ENCODE results near the gene GGT5.
"Not testable (repeated sequence)": the region's sequence is repeated elsewhere in the genome, so short reads cannot be mapped to it uniquely, and the experiment has no call there.

DNA sequence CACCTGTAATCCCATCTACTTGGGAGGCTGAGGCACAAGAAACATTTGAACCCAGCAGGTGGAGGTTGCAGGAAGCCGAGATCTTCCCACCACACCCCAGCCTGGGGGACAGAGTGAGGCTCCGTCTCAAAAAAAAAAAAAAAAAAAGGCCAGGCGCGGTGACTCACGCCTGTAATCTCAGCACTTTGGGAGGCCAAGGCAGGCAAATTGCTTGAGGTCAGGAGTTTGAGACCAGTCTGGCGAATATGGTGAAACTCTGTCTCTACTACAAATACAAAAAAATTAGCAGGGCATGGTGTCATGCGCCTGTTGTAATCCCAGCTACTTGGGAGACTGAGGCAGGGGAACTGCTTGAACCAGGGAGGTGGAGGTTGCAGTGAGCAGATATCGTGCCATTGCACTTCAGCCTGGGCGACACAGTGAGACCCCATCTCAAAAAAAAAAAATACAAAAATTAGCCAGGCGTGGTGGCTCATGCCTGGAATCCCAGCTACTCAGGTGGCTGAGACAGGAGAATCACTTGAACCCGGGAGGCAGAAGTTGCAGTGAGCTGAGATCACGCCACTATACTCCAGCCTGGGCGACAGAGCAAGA, 6.7 kb downstream of the GGT5 start:
- TF ChIP-seq, protein P1, sequence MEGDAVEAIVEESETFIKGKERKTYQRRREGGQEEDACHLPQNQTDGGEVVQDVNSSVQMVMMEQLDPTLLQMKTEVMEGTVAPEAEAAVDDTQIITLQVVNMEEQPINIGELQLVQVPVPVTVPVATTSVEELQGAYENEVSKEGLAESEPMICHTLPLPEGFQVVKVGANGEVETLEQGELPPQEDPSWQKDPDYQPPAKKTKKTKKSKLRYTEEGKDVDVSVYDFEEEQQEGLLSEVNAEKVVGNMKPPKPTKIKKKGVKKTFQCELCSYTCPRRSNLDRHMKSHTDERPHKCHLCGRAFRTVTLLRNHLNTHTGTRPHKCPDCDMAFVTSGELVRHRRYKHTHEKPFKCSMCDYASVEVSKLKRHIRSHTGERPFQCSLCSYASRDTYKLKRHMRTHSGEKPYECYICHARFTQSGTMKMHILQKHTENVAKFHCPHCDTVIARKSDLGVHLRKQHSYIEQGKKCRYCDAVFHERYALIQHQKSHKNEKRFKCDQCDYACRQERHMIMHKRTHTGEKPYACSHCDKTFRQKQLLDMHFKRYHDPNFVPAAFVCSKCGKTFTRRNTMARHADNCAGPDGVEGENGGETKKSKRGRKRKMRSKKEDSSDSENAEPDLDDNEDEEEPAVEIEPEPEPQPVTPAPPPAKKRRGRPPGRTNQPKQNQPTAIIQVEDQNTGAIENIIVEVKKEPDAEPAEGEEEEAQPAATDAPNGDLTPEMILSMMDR (IDR thresholded peaks at IDR 0.05; ENCODE audit: poor library complexity), result not testable (repeated sequence)
- TF ChIP-seq EZH2phosphoT487 (IDR thresholded peaks at IDR 0.05; ENCODE audit: low read depth, severe bottlenecking, unreplicated experiment); EZH2 (IDR thresholded peaks at IDR 0.05; ENCODE audit: borderline replicate concordance): not testable (repeated sequence)

All from hepatocyte (in vitro differentiated cells).